Measurements from ENCODE around the gene MRO.

- no peak for TF ChIP-seq POLR2A (IDR thresholded peaks at IDR 0.05)
- no peak for TF ChIP-seq CTCF (IDR thresholded peaks at IDR 0.05)
These were observed 49.3 kb upstream of the MRO start for GRCh38 chr18:50869150-50869549.
